ENCODE results near the gene STAP1.

- TF ChIP-seq CTCF (conservative IDR thresholded peaks at IDR 0.05; ENCODE audit: low read length) (no peak), EZH2phosphoT487 (IDR thresholded peaks at IDR 0.05; ENCODE audit: borderline replicate concordance, low read depth, low read length) (no peak)
These were observed 35.2 kb downstream of the STAP1 start for GRCh38 chr4:67593741-67594175.
